ENCODE measurements around the gene USP24. TPM values are rescaled to one million over a fixed set of nuclear protein-coding genes. Genes with fewer than 3 reads are reported as not detected.
"Not testable (repeated sequence)": the region's sequence is repeated elsewhere in the genome, so short reads cannot be mapped to it uniquely, and the experiment has no call there.

Gene USP24
- total RNA-seq, 1 experiment from 2014 or later, result 38.5 TPM

DNA sequence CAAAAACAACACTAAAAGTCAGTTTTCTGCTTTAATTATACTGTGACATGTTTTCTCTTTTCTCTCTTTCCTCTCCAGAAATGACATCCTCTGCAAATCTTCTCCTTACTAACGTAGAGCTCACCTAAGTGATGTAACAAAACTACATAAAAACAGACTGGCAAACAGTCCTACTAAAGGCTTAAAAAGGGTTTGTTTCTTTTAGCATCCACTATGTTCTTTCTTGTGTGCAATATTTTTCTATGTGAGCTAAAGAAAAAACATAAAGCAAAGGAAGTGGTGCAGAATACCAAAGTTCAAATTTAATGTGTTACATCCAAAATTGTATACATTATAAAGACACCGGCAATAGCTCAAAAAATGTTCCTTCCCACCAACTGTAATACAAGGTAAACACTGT is 14.5 kb downstream of the USP24 start:
- DNase-seq (no peak), ATAC-seq (no peak)
- H2AFZ ChIP-seq (ENCODE audit: low read length), result no peak overlapping the region
- H4K20me1 ChIP-seq (ENCODE audit: low read length), result peaks cover 25% of the 10 kb centered on the region
- no peak for TF ChIP-seq EZH2 (IDR thresholded peaks at IDR 0.05; ENCODE audit: low read length, unreplicated experiment)
- TF ChIP-seq EZH2phosphoT487 (IDR thresholded peaks at IDR 0.05; ENCODE audit: borderline replicate concordance, low read length), result no peak
- TF ChIP-seq, protein P1, sequence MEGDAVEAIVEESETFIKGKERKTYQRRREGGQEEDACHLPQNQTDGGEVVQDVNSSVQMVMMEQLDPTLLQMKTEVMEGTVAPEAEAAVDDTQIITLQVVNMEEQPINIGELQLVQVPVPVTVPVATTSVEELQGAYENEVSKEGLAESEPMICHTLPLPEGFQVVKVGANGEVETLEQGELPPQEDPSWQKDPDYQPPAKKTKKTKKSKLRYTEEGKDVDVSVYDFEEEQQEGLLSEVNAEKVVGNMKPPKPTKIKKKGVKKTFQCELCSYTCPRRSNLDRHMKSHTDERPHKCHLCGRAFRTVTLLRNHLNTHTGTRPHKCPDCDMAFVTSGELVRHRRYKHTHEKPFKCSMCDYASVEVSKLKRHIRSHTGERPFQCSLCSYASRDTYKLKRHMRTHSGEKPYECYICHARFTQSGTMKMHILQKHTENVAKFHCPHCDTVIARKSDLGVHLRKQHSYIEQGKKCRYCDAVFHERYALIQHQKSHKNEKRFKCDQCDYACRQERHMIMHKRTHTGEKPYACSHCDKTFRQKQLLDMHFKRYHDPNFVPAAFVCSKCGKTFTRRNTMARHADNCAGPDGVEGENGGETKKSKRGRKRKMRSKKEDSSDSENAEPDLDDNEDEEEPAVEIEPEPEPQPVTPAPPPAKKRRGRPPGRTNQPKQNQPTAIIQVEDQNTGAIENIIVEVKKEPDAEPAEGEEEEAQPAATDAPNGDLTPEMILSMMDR (conservative IDR thresholded peaks at IDR 0.05; ENCODE audit: low read depth, low read length), result no peak
- ChIA-PET POLR2A (ENCODE audit: unreplicated experiment) (interaction anchor here (0.6 kb wide), 1 partner anchor 243 kb away, joined by 5 read pairs; no protein-coding TSS in a partner anchor), CTCF (no interaction called here)
- H3K27ac ChIP-seq (ENCODE audit: low read length), result no peak overlapping the region
- peaks cover 87% of the 10 kb centered on the region for H3K79me2 ChIP-seq (ENCODE audit: low read length)
- H3F3A ChIP-seq (ENCODE audit: low read length, unreplicated experiment), result no peaks in the 10 kb centered on the region
- no TSS peak for BruUV-seq (replicated peaks)
- no peaks in the 10 kb centered on the region for H3K9me2 ChIP-seq (replicated peaks; ENCODE audit: low read length)
- H3K27me3 ChIP-seq (ENCODE audit: low read length), result no peaks in the 10 kb centered on the region
- H3K4me2 ChIP-seq (ENCODE audit: low read length), result no peak overlapping the region
- no peaks in the 10 kb centered on the region; the same call in 1 of the 2 replicates for H3K36me3 ChIP-seq (ENCODE audit: low read depth, low read length)
- H3K4me3 ChIP-seq (ENCODE audit: low read length), result no peak overlapping the region
- intact Hi-C loops (cut with micrococcal nuclease), result no loop called here
- no peak overlapping the region for H3K9ac ChIP-seq (ENCODE audit: low read length)
- H3K4me1 ChIP-seq (ENCODE audit: insufficient read depth, low read length), result peaks cover 12% of the 10 kb centered on the region
- H3K9me3 ChIP-seq (ENCODE audit: low read length), result no peaks in the 10 kb centered on the region

DNA sequence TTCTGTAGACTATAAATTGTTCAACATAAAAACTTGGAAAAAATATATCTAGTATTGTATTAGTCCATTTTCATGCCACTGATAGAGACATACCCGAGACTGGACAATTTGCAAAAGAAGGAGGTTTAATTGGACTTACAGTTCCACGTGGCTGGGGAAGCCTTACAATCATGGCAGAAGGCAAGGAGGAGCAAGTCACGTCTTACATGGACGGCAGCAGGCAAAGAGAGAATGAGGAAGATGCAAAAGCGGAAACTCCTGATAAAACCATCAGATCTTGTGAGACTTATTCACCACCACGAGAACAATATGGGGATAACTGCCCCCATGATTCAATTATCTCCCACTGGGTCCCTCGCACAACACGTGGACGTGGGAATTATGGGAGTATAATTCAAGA is 15.4 kb downstream of the USP24 start:
- H3K27me3 ChIP-seq (ENCODE audit: low read length); DNase-seq; H3K4me2 ChIP-seq (ENCODE audit: low read length); H2AFZ ChIP-seq (ENCODE audit: low read length); H3K36me3 ChIP-seq (ENCODE audit: low read depth, low read length); H3F3A ChIP-seq (ENCODE audit: low read length, unreplicated experiment); H3K4me1 ChIP-seq (ENCODE audit: insufficient read depth, low read length); POLR2A ChIA-PET (ENCODE audit: unreplicated experiment); intact Hi-C loops (cut with micrococcal nuclease); H3K4me3 ChIP-seq (ENCODE audit: low read length); ATAC-seq; H3K9me3 ChIP-seq (ENCODE audit: low read length); CTCF ChIA-PET; H3K9me2 ChIP-seq (replicated peaks; ENCODE audit: low read length); BruUV-seq (replicated peaks); H3K27ac ChIP-seq (ENCODE audit: low read length); H3K9ac ChIP-seq (ENCODE audit: low read length): not testable (repeated sequence)
- peaks cover 18% of the 10 kb centered on the region for H4K20me1 ChIP-seq (ENCODE audit: low read length)
- H3K79me2 ChIP-seq (ENCODE audit: low read length), result peaks cover 87% of the 10 kb centered on the region

DNA sequence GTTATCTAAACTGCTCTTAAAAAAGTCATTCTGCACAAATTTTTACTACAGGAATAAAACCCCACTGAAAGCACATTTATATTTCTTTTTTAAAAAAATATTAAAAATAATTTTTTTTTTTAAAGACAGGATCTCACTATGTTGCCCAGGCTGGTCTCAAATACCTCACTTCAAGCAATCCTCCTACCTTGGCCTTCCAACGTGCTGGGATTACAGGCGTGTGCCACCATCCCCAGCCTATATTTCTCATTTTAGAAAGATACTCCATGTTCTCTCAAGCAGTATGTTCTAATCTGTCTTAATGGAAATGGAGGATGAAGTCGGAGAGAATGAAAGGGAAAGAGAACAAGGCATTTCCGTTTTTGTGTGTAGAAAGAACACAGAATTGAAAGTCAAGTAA is 17.1 kb downstream of the USP24 start:
- no peak for ATAC-seq
- TF ChIP-seq, protein P1 (conservative IDR thresholded peaks at IDR 0.05; ENCODE audit: low read depth, low read length), result no peak
- TF ChIP-seq EZH2 (IDR thresholded peaks at IDR 0.05; ENCODE audit: low read length, unreplicated experiment), result no peak
- TF ChIP-seq EZH2phosphoT487 (IDR thresholded peaks at IDR 0.05; ENCODE audit: borderline replicate concordance, low read length), result no peak
- ChIA-PET POLR2A (ENCODE audit: unreplicated experiment) (no interaction called here), CTCF (no interaction called here)
- peaks cover 3% of the 10 kb centered on the region; the same call in 1 of the 2 replicates for H4K20me1 ChIP-seq (ENCODE audit: low read length)
- no peaks in the 10 kb centered on the region for H3K9me3 ChIP-seq (ENCODE audit: low read length)
- H3K4me3 ChIP-seq (ENCODE audit: low read length), result no peak overlapping the region
- H3K27me3 ChIP-seq (ENCODE audit: low read length), result no peaks in the 10 kb centered on the region
- H3F3A ChIP-seq (ENCODE audit: low read length, unreplicated experiment), result no peaks in the 10 kb centered on the region
- intact Hi-C loops (cut with micrococcal nuclease), result no loop called here
- no peaks in the 10 kb centered on the region; the same call in 1 of the 2 replicates for H3K36me3 ChIP-seq (ENCODE audit: low read depth, low read length)
- H3K4me2 ChIP-seq (ENCODE audit: low read length), result no peak overlapping the region
- no peak overlapping the region for H3K27ac ChIP-seq (ENCODE audit: low read length)
- H3K9me2 ChIP-seq (replicated peaks; ENCODE audit: low read length), result no peaks in the 10 kb centered on the region
- H3K4me1 ChIP-seq (ENCODE audit: insufficient read depth, low read length), result no peaks in the 10 kb centered on the region
- H3K79me2 ChIP-seq (ENCODE audit: low read length), result peaks cover 87% of the 10 kb centered on the region
- no peak overlapping the region for H3K9ac ChIP-seq (ENCODE audit: low read length)
- no TSS peak for BruUV-seq (replicated peaks)
- no peak overlapping the region for H2AFZ ChIP-seq (ENCODE audit: low read length)
- no peak for DNase-seq

Data from PC-3 (cell line).